ENCODE results near the gene FAM131A.

- no peak for TF ChIP-seq RCOR1 (IDR thresholded peaks at IDR 0.05; ENCODE audit: insufficient replicate concordance, low read length)
- TF ChIP-seq RAD21 (IDR thresholded peaks at IDR 0.05; ENCODE audit: low read length): no peak
- no peak for TF ChIP-seq CTCF (conservative IDR thresholded peaks at IDR 0.05; ENCODE audit: low read depth, low read length)
- no peak for TF ChIP-seq POLR2A (IDR thresholded peaks at IDR 0.05; ENCODE audit: low read depth, low read length)
- no peak for TF ChIP-seq NFE2L2 (IDR thresholded peaks at IDR 0.05; ENCODE audit: low read depth, low read length)
- no peak for TF ChIP-seq CEBPB (IDR thresholded peaks at IDR 0.05; ENCODE audit: low read depth, low read length)
- TF ChIP-seq MAFK (IDR thresholded peaks at IDR 0.05; ENCODE audit: low read depth, low read length): no peak
- no peak for TF ChIP-seq MXI1 (IDR thresholded peaks at IDR 0.05; ENCODE audit: borderline replicate concordance, low read depth, low read length)
These were observed 43.3 kb downstream of the FAM131A start for GRCh38 chr3:184380627-184381260.

All from IMR-90 (cell line).